Thyroid gland (tissue), 4 donors: ENCODE measurements around the gene SUPT20H.

Source experiments
- CTCF ChIP-seq, 6 experiments: fragments of 200-600 bp in 3 of 6; fragments of 450-650 bp in 3 of 6; sonication (generic) in 3 of 6; IDR thresholded peaks; one replicate each; pipeline ENCODE4 v1.5.1; 2016 to 2019; ENCODE audit warnings: antibody characterized with exemption in 6 of 6, mild to moderate bottlenecking in 2 of 6, inconsistent platforms in 1 of 6, moderate library complexity in 1 of 6
- POLR2A ChIP-seq, 2 donors: fragments of 450-650 bp; IDR thresholded peaks; one replicate each; pipeline ENCODE4 v1.6.1; 2017; ENCODE audit warnings: antibody characterized with exemption in 2 of 2, mild to moderate bottlenecking in 2 of 2, moderate library complexity in 1 of 2

- TF ChIP-seq CTCF (IDR thresholded peaks at IDR 0.05) (no peak), POLR2A (IDR thresholded peaks at IDR 0.05) (no peak)
These were observed 8.4 kb upstream of the SUPT20H start for GRCh38 chr13:37067874-37068273.
